IMR-90 (cell line): ENCODE results near the gene STKLD1. TPM values are rescaled to one million over a fixed set of nuclear protein-coding genes. Genes with fewer than 3 reads are reported as not detected.

Experiments used
- ATAC-seq: fragments of 200-7000 bp; cut with Tn5 transposase; 2 replicates; pipeline ENCODE4 v1.9.1; 2020; ENCODE audit warnings: low read depth, mild to moderate bottlenecking, moderate library complexity
- BruUV-seq: library from RNA; stranded (reverse); fragments of 400-500 nt; replicated peaks from 2 replicates; lab custom pipeline; 2021; lab: Mats Ljungman, UMichigan
- CTCF ChIA-PET: fragments of 300-600 bp; formaldehyde crosslinking; extraction: SDS; loops from one replicate; lab custom pipeline; 2021; ENCODE audit warnings: antibody characterized with exemption; lab: Yijun Ruan, JAX
- POLR2A ChIA-PET: fragments of 300-600 bp; sonication (Branson Sonifier 250); formaldehyde crosslinking; loops from one replicate; lab custom pipeline; 2022; ENCODE audit warnings: antibody characterized with exemption; ENCODE audit not compliant: unreplicated experiment; lab: Charles Lee
- DNase-seq: peaks from one replicate; pipeline ENCODE4 v3.0.0; 2013
- H2AFZ ChIP-seq: replicated peaks from 2 replicates; pipeline ENCODE3; 2013; ENCODE audit warnings: low read length, mild to moderate bottlenecking; ENCODE audit not compliant: poor library complexity
- H2AK5ac ChIP-seq: 2 replicates; pipeline ENCODE4 v1.6.1; 2013; ENCODE audit warnings: low read depth, low read length, inconsistent platforms
- H2AK9ac ChIP-seq: replicated peaks from 2 replicates; pipeline ENCODE3; 2013; ENCODE audit warnings: mild to moderate bottlenecking, low read depth, low read length, moderate library complexity; ENCODE audit not compliant: poor library complexity
- H2BK120ac ChIP-seq: 2 replicates; pipeline ENCODE4 v1.6.1; 2013; ENCODE audit warnings: low read depth, low read length, inconsistent platforms
- H2BK15ac ChIP-seq: 3 replicates; pipeline ENCODE4 v1.6.1; 2013; ENCODE audit warnings: low read depth, low read length, inconsistent platforms
- H2BK20ac ChIP-seq: 2 replicates; pipeline ENCODE4 v1.6.1; 2013; ENCODE audit warnings: low read depth, mild to moderate bottlenecking, inconsistent platforms, low read length, moderate library complexity
- H2BK5ac ChIP-seq: 2 replicates; pipeline ENCODE4 v1.6.1; 2013; ENCODE audit warnings: mild to moderate bottlenecking, low read depth, low read length, inconsistent platforms; ENCODE audit not compliant: poor library complexity, severe bottlenecking
- H3K14ac ChIP-seq: replicated peaks from 2 replicates; pipeline ENCODE4 v1.6.1; 2013; ENCODE audit warnings: low read depth, low read length, inconsistent platforms
- H3K18ac ChIP-seq: 2 replicates; pipeline ENCODE4 v1.6.1; 2013; ENCODE audit warnings: low read depth, low read length, control low read depth
- H3K23ac ChIP-seq: 2 replicates; pipeline ENCODE4 v1.6.1; 2013; ENCODE audit warnings: low read depth, low read length, inconsistent platforms
- H3K27ac ChIP-seq: 2 replicates; pipeline ENCODE4 v1.5.1; 2013; ENCODE audit warnings: mild to moderate bottlenecking, control low read depth, low read length; ENCODE audit not compliant: insufficient read depth
- H3K27me3 ChIP-seq: 2 replicates; pipeline ENCODE4 v1.6.1; 2013; ENCODE audit warnings: low read length; ENCODE audit not compliant: control insufficient read depth, insufficient read depth
- H3K36me3 ChIP-seq: 2 replicates; pipeline ENCODE4 v1.6.1; 2013; ENCODE audit warnings: low read length, mixed read lengths; ENCODE audit not compliant: control insufficient read depth, insufficient read depth
- H3K4ac ChIP-seq: 2 replicates; pipeline ENCODE4 v1.6.1; 2013; ENCODE audit warnings: low read depth, low read length, inconsistent platforms
- H3K4me1 ChIP-seq: 2 replicates; pipeline ENCODE4 v1.6.1; 2013; ENCODE audit warnings: low read length, mixed read lengths; ENCODE audit not compliant: control insufficient read depth, insufficient read depth
- H3K4me2 ChIP-seq: 2 replicates; pipeline ENCODE4 v1.6.1; 2013; ENCODE audit warnings: low read depth, mild to moderate bottlenecking, control low read depth, low read length, moderate library complexity
- H3K4me3 ChIP-seq: 2 replicates; pipeline ENCODE4 v1.5.1; 2013; ENCODE audit warnings: low read depth, mild to moderate bottlenecking, control low read depth, low read length, moderate library complexity; ENCODE audit not compliant: insufficient read depth
- H3K56ac ChIP-seq: 2 replicates; pipeline ENCODE4 v1.6.1; 2013; ENCODE audit warnings: low read length, inconsistent platforms; ENCODE audit not compliant: insufficient read depth; ENCODE audit errors: extremely low read depth
- H3K79me1 ChIP-seq, 2 experiments: 2 replicates each; pipeline ENCODE4 v1.6.1; 2013; ENCODE audit warnings: low read length in 2 of 2, inconsistent platforms in 1 of 2, low read depth in 1 of 2
- H3K9ac ChIP-seq: 2 replicates; pipeline ENCODE4 v1.6.1; 2013; ENCODE audit warnings: low read depth, low read length, control low read depth
- H3K9me1 ChIP-seq: 2 replicates; pipeline ENCODE4 v1.6.1; 2013; ENCODE audit warnings: low read length, inconsistent platforms; ENCODE audit not compliant: insufficient read depth
- H3K9me3 ChIP-seq: 2 replicates; pipeline ENCODE4 v1.6.1; 2013; ENCODE audit warnings: low read length; ENCODE audit not compliant: control insufficient read depth, insufficient read depth
- H4K20me1 ChIP-seq: 2 replicates; pipeline ENCODE4 v1.6.1; 2013; ENCODE audit warnings: low read length, inconsistent platforms; ENCODE audit not compliant: insufficient read depth
- H4K5ac ChIP-seq: 2 replicates; pipeline ENCODE4 v1.6.1; 2013; ENCODE audit warnings: mild to moderate bottlenecking, low read depth, low read length, control low read depth
- H4K8ac ChIP-seq, 2 experiments: 2 replicates each; pipeline ENCODE4 v1.6.1; 2013; ENCODE audit warnings: low read depth in 2 of 2, low read length in 2 of 2, control low read depth in 1 of 2, inconsistent platforms in 1 of 2
- H4K91ac ChIP-seq: 2 replicates; pipeline ENCODE4 v1.6.1; 2013; ENCODE audit warnings: low read depth, low read length, inconsistent platforms; ENCODE audit not compliant: insufficient read depth
- BHLHE40 ChIP-seq: fragments of 150-350 bp; IDR thresholded peaks from 2 replicates; pipeline ENCODE4 v1.6.1; 2016; ENCODE audit warnings: mild to moderate bottlenecking, low read depth, low read length
- CEBPB ChIP-seq: IDR thresholded peaks from 2 replicates; pipeline ENCODE4 v1.6.1; 2012; ENCODE audit warnings: low read depth, low read length, improper control_type of control experiment
- CHD1 ChIP-seq: IDR thresholded peaks from 2 replicates; pipeline ENCODE4 v1.6.1; 2012; ENCODE audit warnings: low read depth, low read length, improper control_type of control experiment
- ELK1 ChIP-seq: fragments of 150-350 bp; IDR thresholded peaks from 2 replicates; pipeline ENCODE4 v1.6.1; 2016; ENCODE audit warnings: low read depth, mild to moderate bottlenecking, low read length, moderate library complexity, borderline replicate concordance
- FOS ChIP-seq: fragments of 150-350 bp; IDR thresholded peaks from 2 replicates; pipeline ENCODE4 v1.6.1; 2016; ENCODE audit warnings: low read depth, low read length
- MAFK ChIP-seq: IDR thresholded peaks from 2 replicates; pipeline ENCODE4 v1.6.1; 2012; ENCODE audit warnings: low read depth, low read length, improper control_type of control experiment
- MAZ ChIP-seq: IDR thresholded peaks from 2 replicates; pipeline ENCODE4 v1.6.1; 2012; ENCODE audit warnings: low read depth, mild to moderate bottlenecking, low read length, improper control_type of control experiment, moderate library complexity, borderline replicate concordance
- MXI1 ChIP-seq: IDR thresholded peaks from 2 replicates; pipeline ENCODE4 v1.6.1; 2012; ENCODE audit warnings: low read depth, mild to moderate bottlenecking, low read length, moderate library complexity, borderline replicate concordance
- NFE2L2 ChIP-seq: fragments of 150-350 bp; IDR thresholded peaks from 2 replicates; pipeline ENCODE4 v1.6.1; 2016; ENCODE audit warnings: low read depth, mild to moderate bottlenecking, low read length
- POLR2A ChIP-seq: IDR thresholded peaks from 2 replicates; pipeline ENCODE4 v1.6.1; 2012; ENCODE audit warnings: mild to moderate bottlenecking, low read depth, low read length
- RAD21 ChIP-seq: IDR thresholded peaks from 2 replicates; pipeline ENCODE4 v1.6.1; 2012; ENCODE audit warnings: low read length, improper control_type of control experiment
- RCOR1 ChIP-seq: IDR thresholded peaks from 2 replicates; pipeline ENCODE4 v1.6.1; 2012; ENCODE audit warnings: mild to moderate bottlenecking, low read length, improper control_type of control experiment; ENCODE audit not compliant: insufficient replicate concordance
- RFX5 ChIP-seq: IDR thresholded peaks from 2 replicates; pipeline ENCODE4 v1.8.0; 2012; ENCODE audit warnings: low read depth, mild to moderate bottlenecking, low read length, moderate library complexity
- SMC3 ChIP-seq: fragments of 150-350 bp; IDR thresholded peaks from 2 replicates; pipeline ENCODE4 v1.6.1; 2016; ENCODE audit warnings: low read depth, mild to moderate bottlenecking, antibody characterized with exemption, low read length, moderate library complexity
- USF2 ChIP-seq: fragments of 150-350 bp; IDR thresholded peaks from 2 replicates; pipeline ENCODE4 v1.6.1; 2017; ENCODE audit warnings: mild to moderate bottlenecking, antibody characterized with exemption, low read length, low read depth
- WGBS, 2 experiments: methylation state at CpG; one replicate each; pipeline versions ENCODE4 v1.1.5 to v1.1.7; 2013; ENCODE audit warnings: missing lambda C conversion rate in 2 of 2; ENCODE audit not compliant: insufficient read length in 1 of 2; ENCODE audit errors: extremely low coverage in 2 of 2; 5-methylcytosine and 5-hydroxymethylcytosine counted together
- dilution Hi-C: fragments of 300-500 bp; cut with HindIII; formaldehyde crosslinking; loops from one replicate; pipeline ENCODE4 v1.14.3; 2018; ENCODE audit warnings: low sequenced_read_pairs; ENCODE audit not compliant: unreplicated experiment
- in situ Hi-C: fragments of 300-500 bp; cut with MboI; formaldehyde crosslinking; loops from 3 replicates; pipeline ENCODE4 v1.14.3; 2019; ENCODE audit warnings: low sequenced_read_pairs, inconsistent platforms, mixed read lengths
- intact Hi-C: fragments of 100-400 bp; cut with micrococcal nuclease; formaldehyde crosslinking; loops from 2 replicates; pipeline ENCODE4 v1.10.0; 2022
- polyA plus RNA-seq, 3 experiments: library from polyadenylated mRNA; depleted of rRNA; stranded (reverse); fragments of >200 nt; gene quantifications; 2 replicates each; pipeline ENCODE4 v1.2.3, GENCODE V29; 2012; ENCODE audit warnings: low replicate concordance in 1 of 3
- total RNA-seq: library from RNA; depleted of rRNA; stranded (reverse); fragments of >200 nt; gene quantifications from 2 replicates; pipeline ENCODE4 v1.2.3, GENCODE V29; 2012
- TF ChIP-seq, protein P1 (sequence below): conservative IDR thresholded peaks from 2 replicates; pipeline ENCODE4 v1.5.1; 2012; ENCODE audit warnings: mild to moderate bottlenecking, low read depth, low read length, improper control_type of control experiment

The STKLD1 gene
- total and polyA plus RNA-seq, 2 of the 4 experiments (the other 2 are of a cell fraction), result 0.54 to 0.65 TPM

GRCh38 chr9:133327834-133328484, 48.2 kb upstream of the STKLD1 start:
- Histone ChIP-seq H2AFZ (no peak overlapping the region), H3K27me3 (peaks cover 6% of the 10 kb centered on the region; the same call in 1 of the 2 replicates), H3K23ac (no peak overlapping the region), H2AK5ac (no peak overlapping the region), H2AK9ac (no peak overlapping the region), H4K5ac (no peak overlapping the region), H3K56ac (no peak overlapping the region), H3K9me3 (no peaks in the 10 kb centered on the region), H2BK120ac (no peak overlapping the region), H2BK15ac (no peak overlapping the region), H3K4me2 (no peak overlapping the region), H3K18ac (no peak overlapping the region), H2BK5ac (no peak overlapping the region), H4K20me1 (no peaks in the 10 kb centered on the region; the same call in 1 of the 2 replicates), H3K9me1 (no peaks in the 10 kb centered on the region), H3K9ac (no peak overlapping the region), H3K14ac (no peak overlapping the region), H3K79me1 (peaks cover 1 to 2% of the 10 kb centered on the region in 2 experiments; a peak in 1 of 4 replicates), H3K36me3 (peaks cover 22% of the 10 kb centered on the region), H3K4ac (no peak overlapping the region), H4K91ac (no peak overlapping the region), H4K8ac (no peak overlapping the region), H2BK20ac (no peak overlapping the region), H3K27ac (no peak overlapping the region), H3K4me1 (no peaks in the 10 kb centered on the region), H3K4me3 (no peak overlapping the region)
- WGBS, 2 experiments, result 81% methylated on average over 3 of the region's 10 CpGs; no CpG with 5 or more reads in 1 of the 2 experiments
- dilution Hi-C loops (no loop called here), in situ Hi-C loops (no loop called here), intact Hi-C loops (no loop called here)
- no TSS peak for BruUV-seq
- POLR2A ChIA-PET, result no interaction called here
- DNase-seq, result no peak
- CTCF ChIA-PET, result no interaction called here
- ATAC-seq, result no peak
- TF ChIP-seq CHD1 (no peak), MXI1 (no peak), RAD21 (no peak), SMC3 (no peak), RFX5 (no peak), CEBPB (no peak), MAFK (no peak), POLR2A (no peak), FOS (no peak), NFE2L2 (no peak), USF2 (no peak), BHLHE40 (no peak), MAZ (no peak), ELK1 (no peak), RCOR1 (no peak)
- TF ChIP-seq, protein P1, sequence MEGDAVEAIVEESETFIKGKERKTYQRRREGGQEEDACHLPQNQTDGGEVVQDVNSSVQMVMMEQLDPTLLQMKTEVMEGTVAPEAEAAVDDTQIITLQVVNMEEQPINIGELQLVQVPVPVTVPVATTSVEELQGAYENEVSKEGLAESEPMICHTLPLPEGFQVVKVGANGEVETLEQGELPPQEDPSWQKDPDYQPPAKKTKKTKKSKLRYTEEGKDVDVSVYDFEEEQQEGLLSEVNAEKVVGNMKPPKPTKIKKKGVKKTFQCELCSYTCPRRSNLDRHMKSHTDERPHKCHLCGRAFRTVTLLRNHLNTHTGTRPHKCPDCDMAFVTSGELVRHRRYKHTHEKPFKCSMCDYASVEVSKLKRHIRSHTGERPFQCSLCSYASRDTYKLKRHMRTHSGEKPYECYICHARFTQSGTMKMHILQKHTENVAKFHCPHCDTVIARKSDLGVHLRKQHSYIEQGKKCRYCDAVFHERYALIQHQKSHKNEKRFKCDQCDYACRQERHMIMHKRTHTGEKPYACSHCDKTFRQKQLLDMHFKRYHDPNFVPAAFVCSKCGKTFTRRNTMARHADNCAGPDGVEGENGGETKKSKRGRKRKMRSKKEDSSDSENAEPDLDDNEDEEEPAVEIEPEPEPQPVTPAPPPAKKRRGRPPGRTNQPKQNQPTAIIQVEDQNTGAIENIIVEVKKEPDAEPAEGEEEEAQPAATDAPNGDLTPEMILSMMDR, result no peak
